Stimulated activated CD8-positive, alpha-beta memory T cell treated with anti-CD3 and anti-CD28 coated beads, Interleukin-12 subunit alpha, Interleukin-12 subunit beta, amount 100 ng/mL, for 4 hours (primary cell): ENCODE data around the gene KDELR3.

ENCODE experiments used
- DNase-seq: peaks from one replicate; pipeline ENCODE4 v3.0.0-alpha.2; 2020; ENCODE audit warnings: low read depth

The KDELR3 gene

GRCh38 chr22:38519453-38520250 is 51.8 kb downstream of the KDELR3 start:
- no peak for DNase-seq

- DNase-seq: no peak
Measured at GRCh38 chr22:38523029-38523428, 55.1 kb downstream of the KDELR3 start.

GRCh38 chr22:38523479-38523878 is 55.6 kb downstream of the KDELR3 start:
- DNase-seq: no peak

GRCh38 chr22:38524429-38524828 is 56.5 kb downstream of the KDELR3 start:
- DNase-seq: no peak

GRCh38 chr22:38531251-38531938 is 63.5 kb downstream of the KDELR3 start:
- no peak for DNase-seq
